Smooth muscle cell of the brain vasculature (primary cell): ENCODE data around the gene ZNF3.
A peak's percentile ranks its signal among the peaks of the same experiment; 100 is the strongest.

Source experiments
- DNase-seq: peaks from one replicate; pipeline ENCODE4 v3.0.0-alpha.2; 2012; ENCODE audit warnings: low read depth, low spot score

The ZNF3 gene

GRCh38 chr7:100053215-100053614 is 28.3 kb downstream of the ZNF3 start:
- peak; percentile 32 for DNase-seq

- no peak for DNase-seq
These were observed 29.9 kb downstream of the ZNF3 start for GRCh38 chr7:100051611-100052010.

GRCh38 chr7:100049441-100050291 is 31.9 kb downstream of the ZNF3 start, which contains the start of gene ZSCAN21:
Gene ZSCAN21 (plus strand): TSS chr7:100049774. CDS start chr7:100057007, 7,233 bp downstream.
- peak; percentile 51 for DNase-seq

- DNase-seq: no peak
These were observed 32.8 kb downstream of the ZNF3 start for GRCh38 chr7:100048680-100049079.

DNA sequence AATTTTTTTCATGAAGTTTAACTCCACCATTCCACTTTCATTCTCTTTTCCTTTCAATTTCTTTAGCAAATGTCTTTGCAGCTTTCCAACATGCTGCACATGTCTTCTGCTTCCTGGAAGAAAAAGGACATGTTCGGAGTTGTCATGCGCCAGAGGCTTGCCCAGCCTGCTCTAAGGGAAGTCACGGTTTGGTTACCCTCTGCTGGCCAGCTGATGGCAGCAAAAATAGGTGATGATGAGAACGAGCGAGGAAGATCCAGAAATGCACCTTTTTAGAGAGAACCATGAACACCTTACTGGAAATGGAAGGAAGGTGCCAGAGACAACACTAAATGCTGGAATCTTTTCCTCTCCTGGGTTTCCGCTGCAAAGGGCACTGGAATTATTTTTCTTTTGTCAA is 36.8 kb downstream of the ZNF3 start:
- DNase-seq: no peak

DNA sequence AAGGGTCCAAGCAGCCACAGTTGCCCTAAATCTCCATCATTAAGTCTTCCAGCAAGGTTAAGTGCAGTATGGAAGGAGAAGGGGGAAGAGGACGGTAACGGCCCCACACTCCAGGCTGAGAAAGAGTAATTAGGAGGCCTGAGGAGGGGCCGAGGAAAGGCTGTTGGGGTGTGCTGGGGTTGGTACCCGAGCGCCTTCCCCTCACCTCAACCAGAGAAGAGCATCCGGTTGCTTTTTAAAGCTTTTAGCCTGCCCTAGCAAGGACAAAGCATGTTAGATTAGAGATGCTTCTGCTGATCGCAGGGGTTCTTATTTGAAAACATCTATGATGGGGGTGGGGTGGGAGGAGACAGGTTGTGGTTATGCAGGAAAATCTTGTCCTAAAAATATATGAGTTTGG is 40.9 kb downstream of the ZNF3 start:
- DNase-seq: no peak

GRCh38 chr7:100038326-100038725 is 43.2 kb downstream of the ZNF3 start:
- DNase-seq: no peak

DNA sequence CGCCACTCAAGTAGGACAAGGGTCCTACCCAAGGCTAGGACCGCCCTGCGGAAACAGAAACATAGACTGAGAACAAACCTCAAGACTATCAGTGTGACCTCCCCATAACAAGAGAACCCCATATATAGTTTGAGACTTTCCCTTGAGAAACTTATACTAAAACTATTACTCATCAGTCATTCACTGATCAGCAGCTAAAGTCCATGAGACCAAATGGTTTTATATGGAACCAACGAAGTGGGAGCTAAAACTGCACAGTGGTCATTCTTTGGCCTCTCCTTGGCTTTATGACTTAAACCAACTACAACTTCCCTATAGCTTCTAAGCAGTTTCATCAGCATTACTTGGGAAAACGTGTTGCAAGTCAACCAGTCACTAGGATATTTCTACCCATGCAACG is 45.6 kb downstream of the ZNF3 start:
- no peak for DNase-seq

- peak; percentile 52 for DNase-seq
These were observed 46.5 kb downstream of the ZNF3 start for GRCh38 chr7:100034871-100035510.

DNA sequence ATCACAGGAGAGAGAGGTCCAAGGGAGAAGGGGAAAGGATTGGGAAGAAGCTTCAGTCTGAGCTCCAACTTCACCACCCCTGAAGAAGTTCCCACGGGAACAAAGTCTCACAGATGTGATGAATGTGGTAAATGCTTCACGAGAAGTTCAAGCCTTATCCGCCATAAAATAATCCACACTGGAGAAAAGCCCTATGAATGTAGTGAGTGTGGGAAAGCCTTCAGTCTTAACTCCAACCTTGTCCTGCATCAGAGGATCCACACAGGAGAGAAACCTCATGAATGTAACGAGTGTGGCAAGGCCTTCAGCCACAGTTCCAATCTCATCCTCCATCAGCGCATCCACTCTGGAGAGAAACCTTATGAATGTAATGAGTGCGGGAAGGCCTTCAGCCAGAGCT is 48.0 kb downstream of the ZNF3 start:
- no peak for DNase-seq

GRCh38 chr7:100029596-100029995 is 51.9 kb downstream of the ZNF3 start:
- DNase-seq: no peak

DNA sequence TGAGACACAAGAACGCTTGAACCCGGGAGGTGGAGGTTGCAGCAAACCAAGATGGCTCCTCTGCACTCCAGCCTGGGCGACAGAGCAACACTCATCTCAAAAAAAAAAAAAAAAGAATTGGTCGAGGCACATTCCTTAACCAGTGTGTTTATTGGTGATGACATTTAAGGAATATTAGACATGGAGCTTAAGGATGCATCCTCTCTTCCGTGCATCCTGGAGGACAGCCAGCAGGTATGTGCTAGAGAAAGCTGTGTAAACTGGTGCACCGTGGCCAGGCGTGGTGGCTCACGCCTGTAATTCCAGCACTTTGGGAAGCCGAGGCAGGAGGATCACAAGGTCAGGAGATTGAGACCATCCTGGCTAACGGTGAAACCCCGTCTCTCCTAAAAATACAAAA is 54.3 kb downstream of the ZNF3 start:
- no peak for DNase-seq

- DNase-seq: no peak
These were observed 57.4 kb downstream of the ZNF3 start for GRCh38 chr7:100024020-100024619.

- no peak for DNase-seq
These were observed 58.0 kb downstream of the ZNF3 start for GRCh38 chr7:100023526-100023925.

DNA sequence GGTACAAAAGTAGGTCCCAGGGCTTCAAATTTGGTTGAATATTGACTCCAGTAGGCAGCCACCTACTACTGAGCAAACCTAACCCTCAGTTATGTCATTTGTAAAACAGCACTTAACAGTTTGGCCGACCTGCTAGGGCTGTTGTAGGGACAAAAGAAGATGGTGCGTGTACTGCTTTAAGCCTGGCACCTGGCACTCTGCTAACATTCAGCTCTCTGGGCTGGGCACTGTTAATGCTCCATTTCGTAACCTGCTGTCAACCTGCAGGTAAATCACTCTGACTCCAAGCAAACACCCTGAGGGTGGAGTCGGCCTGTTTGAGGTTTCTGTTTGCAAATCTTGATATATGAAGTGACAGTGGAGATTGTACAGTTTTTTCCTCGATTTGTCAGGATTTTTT is 58.9 kb downstream of the ZNF3 start:
- no peak for DNase-seq

GRCh38 chr7:100021297-100021696 is 60.2 kb downstream of the ZNF3 start:
- no peak for DNase-seq
